Uterus (tissue), 4 donors: ENCODE measurements around the gene PI16. TPM values are rescaled to one million over a fixed set of nuclear protein-coding genes. Genes with fewer than 3 reads are reported as not detected.

Experiments
- DNase-seq, 2 donors: peaks; one replicate each; pipeline ENCODE4 v3.0.0-alpha.2; 2019 to 2020
- H3K27ac ChIP-seq, 2 donors: fragments of 200-600 bp; sonication (generic); 1 replicate in 1 of 2; 2 replicates in 1 of 2; pipeline ENCODE4 v1.5.1; 2016 to 2018
- H3K27me3 ChIP-seq, 2 donors: fragments of 200-600 bp; sonication (generic); one replicate each; pipeline ENCODE4 v1.5.1; 2018 to 2019; ENCODE audit warnings: control low read depth in 1 of 2
- H3K36me3 ChIP-seq, 2 donors: fragments of 200-600 bp; sonication (generic); one replicate each; pipeline ENCODE4 v1.5.1; 2019; ENCODE audit warnings: control low read depth in 1 of 2
- H3K4me1 ChIP-seq, 2 donors: fragments of 200-600 bp; sonication (generic); one replicate each; pipeline ENCODE4 v1.5.1; 2018 to 2019; ENCODE audit warnings: control low read depth in 1 of 2
- H3K4me3 ChIP-seq, 2 donors: fragments of 200-600 bp; sonication (generic); 1 replicate in 1 of 2; 2 replicates in 1 of 2; pipeline ENCODE4 v1.5.1; 2018 to 2019; ENCODE audit warnings: mild to moderate bottlenecking in 1 of 2
- H3K9me3 ChIP-seq, 2 donors: fragments of 200-600 bp; sonication (generic); one replicate each; pipeline ENCODE4 v1.5.1; 2019; ENCODE audit warnings: control low read depth in 1 of 2
- POLR2A ChIP-seq, 2 donors: fragments of 450-650 bp; IDR thresholded peaks; one replicate each; pipeline ENCODE4 v1.6.1; 2016; ENCODE audit warnings: antibody characterized with exemption in 2 of 2, mild to moderate bottlenecking in 1 of 2, moderate library complexity in 1 of 2
- intact Hi-C: fragments of 100-400 bp; cut with DNase I; formaldehyde crosslinking; loops from one replicate; pipeline ENCODE4 v1.15.1; 2023; ENCODE audit warnings: low total_unique reads
- total RNA-seq, 4 donors: library from RNA; depleted of rRNA in 3 of 4; stranded (reverse); fragments of >200 nt in 3 of 4; gene quantifications; one replicate each; pipeline versions ENCODE4 v1.1.0 to v1.2.4, GENCODE V29; 2014 to 2023
- TF ChIP-seq, protein P1 (sequence below), 4 experiments: fragments of 200-600 bp in 2 of 4; fragments of 450-650 bp in 2 of 4; sonication (generic) in 2 of 4; IDR thresholded peaks; one replicate each; pipeline ENCODE4 v1.5.1; 2016 to 2019; ENCODE audit warnings: antibody characterized with exemption in 4 of 4, mild to moderate bottlenecking in 2 of 4, moderate library complexity in 1 of 4
- donor health status: DM: yes; HTN: yes; CAD: no.

PI16 gene
- total RNA-seq, 4 donors from 2014 or later: 1.2 to 32.4 (median 6.7) TPM

DNA sequence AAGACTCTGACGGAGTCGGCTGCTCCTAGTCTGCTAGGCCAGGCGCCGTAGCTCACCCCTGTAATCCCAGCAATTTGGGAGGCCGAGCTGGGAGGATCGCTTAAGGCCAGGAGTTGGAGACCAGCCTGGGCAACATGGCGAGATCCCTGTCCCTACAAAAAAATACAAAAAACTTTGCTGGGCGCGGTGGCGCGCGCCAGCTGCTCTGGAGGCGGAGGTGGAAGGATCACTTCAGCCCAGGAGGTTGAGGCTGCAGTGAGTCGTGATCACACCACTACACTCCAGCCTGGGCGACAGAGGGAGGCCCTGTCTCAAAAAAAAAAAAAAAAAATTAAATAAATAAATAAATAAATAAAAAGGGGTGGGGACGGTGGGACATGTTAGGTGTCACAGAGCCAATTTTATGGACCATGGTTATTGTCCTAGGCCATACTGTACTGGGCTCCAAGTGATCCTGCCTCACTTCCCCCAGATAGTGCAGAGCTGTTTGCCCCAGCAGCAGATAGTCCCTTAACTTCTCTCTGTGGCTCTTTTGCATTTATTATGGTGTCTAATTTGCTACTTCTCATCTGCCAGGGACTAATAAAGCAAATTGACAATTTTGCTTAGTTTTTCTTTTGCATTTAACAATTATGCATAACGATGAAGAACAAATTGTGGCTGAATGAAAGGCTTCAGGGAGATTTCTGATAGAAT, 5.2 kb downstream of the PI16 start:
- Histone ChIP-seq H3K9me3 (no peaks in the 10 kb centered on the region), H3K4me3 (no peak overlapping the region), H3K27ac (no peak overlapping the region), H3K4me1 (no peaks in the 10 kb centered on the region), H3K27me3 (no peaks in the 10 kb centered on the region), H3K36me3 (no peaks in the 10 kb centered on the region)
- no peak for DNase-seq
- no peak for TF ChIP-seq POLR2A (IDR thresholded peaks at IDR 0.05)
- TF ChIP-seq, protein P1, sequence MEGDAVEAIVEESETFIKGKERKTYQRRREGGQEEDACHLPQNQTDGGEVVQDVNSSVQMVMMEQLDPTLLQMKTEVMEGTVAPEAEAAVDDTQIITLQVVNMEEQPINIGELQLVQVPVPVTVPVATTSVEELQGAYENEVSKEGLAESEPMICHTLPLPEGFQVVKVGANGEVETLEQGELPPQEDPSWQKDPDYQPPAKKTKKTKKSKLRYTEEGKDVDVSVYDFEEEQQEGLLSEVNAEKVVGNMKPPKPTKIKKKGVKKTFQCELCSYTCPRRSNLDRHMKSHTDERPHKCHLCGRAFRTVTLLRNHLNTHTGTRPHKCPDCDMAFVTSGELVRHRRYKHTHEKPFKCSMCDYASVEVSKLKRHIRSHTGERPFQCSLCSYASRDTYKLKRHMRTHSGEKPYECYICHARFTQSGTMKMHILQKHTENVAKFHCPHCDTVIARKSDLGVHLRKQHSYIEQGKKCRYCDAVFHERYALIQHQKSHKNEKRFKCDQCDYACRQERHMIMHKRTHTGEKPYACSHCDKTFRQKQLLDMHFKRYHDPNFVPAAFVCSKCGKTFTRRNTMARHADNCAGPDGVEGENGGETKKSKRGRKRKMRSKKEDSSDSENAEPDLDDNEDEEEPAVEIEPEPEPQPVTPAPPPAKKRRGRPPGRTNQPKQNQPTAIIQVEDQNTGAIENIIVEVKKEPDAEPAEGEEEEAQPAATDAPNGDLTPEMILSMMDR (IDR thresholded peaks at IDR 0.05): no peak
- intact Hi-C loops: no loop called here

DNA sequence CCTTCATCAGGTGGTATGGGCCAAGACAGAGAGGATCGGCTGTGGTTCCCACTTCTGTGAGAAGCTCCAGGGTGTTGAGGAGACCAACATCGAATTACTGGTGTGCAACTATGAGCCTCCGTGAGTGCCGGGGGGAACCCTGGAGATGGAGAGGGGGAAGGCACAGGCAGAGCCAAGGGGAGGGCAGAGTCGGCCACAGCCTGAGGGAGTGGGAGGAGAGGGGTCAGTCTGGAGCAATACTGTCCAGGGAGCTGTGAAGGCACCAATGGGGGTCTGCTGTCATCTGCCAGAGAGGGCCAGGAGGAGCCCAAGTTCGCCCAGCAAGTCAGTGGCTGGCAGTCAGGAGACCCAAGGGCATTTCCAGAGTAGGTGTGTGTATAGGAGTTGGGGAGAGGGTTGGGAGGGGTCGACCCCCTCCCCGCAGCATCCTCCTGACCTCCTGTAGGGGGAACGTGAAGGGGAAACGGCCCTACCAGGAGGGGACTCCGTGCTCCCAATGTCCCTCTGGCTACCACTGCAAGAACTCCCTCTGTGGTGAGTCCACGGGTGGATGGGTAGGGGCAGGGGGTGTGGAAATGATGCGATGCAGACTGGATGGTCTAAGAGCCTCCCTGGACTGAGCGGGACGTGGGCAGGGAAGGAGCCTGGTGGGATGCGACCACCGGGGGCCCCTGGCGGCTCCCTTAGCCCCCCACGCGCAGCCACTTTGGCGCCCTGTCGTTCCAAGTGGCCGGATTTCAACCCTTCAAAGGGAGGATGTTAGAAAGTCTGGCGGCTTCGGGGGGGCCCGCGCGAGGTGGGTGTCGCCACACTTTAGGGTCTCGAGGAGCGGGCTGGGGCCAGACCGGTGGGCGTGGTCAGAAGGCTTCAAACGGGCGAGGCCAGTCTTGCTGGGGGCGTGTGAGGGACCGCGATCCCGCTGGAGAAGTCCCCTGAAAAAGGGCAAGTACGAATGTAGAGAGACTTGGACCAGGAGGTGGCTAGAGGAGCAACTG, 7.2 kb downstream of the PI16 start:
- DNase-seq: no peak
- no peak overlapping the region for H3K4me3 ChIP-seq
- H3K9me3 ChIP-seq: no peaks in the 10 kb centered on the region
- no peak for TF ChIP-seq POLR2A (IDR thresholded peaks at IDR 0.05)
- TF ChIP-seq, protein P1 (IDR thresholded peaks at IDR 0.05): no peak
- no peaks in the 10 kb centered on the region for H3K27me3 ChIP-seq
- peak overlapping the region in 1 of 2 donors; percentile 59 for H3K27ac ChIP-seq
- no peaks in the 10 kb centered on the region for H3K4me1 ChIP-seq
- no peaks in the 10 kb centered on the region for H3K36me3 ChIP-seq
- intact Hi-C loops: no loop called here

DNA sequence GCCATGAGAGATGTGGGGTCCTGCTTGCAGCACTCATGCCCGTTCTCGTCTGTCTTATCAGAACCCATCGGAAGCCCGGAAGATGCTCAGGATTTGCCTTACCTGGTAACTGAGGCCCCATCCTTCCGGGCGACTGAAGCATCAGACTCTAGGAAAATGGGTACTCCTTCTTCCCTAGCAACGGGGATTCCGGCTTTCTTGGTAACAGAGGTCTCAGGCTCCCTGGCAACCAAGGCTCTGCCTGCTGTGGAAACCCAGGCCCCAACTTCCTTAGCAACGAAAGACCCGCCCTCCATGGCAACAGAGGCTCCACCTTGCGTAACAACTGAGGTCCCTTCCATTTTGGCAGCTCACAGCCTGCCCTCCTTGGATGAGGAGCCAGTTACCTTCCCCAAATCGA, 8.3 kb downstream of the PI16 start:
- H3K27me3 ChIP-seq: no peaks in the 10 kb centered on the region
- H3K9me3 ChIP-seq: no peaks in the 10 kb centered on the region
- intact Hi-C loops: no loop called here
- H3K4me3 ChIP-seq: no peak overlapping the region
- H3K4me1 ChIP-seq: no peaks in the 10 kb centered on the region
- no peaks in the 10 kb centered on the region for H3K36me3 ChIP-seq
- peak in 1 of 2 donors; percentile 48 for DNase-seq
- H3K27ac ChIP-seq: no peak overlapping the region
- no peak for TF ChIP-seq POLR2A (IDR thresholded peaks at IDR 0.05)
- TF ChIP-seq, protein P1 (IDR thresholded peaks at IDR 0.05): no peak

DNA sequence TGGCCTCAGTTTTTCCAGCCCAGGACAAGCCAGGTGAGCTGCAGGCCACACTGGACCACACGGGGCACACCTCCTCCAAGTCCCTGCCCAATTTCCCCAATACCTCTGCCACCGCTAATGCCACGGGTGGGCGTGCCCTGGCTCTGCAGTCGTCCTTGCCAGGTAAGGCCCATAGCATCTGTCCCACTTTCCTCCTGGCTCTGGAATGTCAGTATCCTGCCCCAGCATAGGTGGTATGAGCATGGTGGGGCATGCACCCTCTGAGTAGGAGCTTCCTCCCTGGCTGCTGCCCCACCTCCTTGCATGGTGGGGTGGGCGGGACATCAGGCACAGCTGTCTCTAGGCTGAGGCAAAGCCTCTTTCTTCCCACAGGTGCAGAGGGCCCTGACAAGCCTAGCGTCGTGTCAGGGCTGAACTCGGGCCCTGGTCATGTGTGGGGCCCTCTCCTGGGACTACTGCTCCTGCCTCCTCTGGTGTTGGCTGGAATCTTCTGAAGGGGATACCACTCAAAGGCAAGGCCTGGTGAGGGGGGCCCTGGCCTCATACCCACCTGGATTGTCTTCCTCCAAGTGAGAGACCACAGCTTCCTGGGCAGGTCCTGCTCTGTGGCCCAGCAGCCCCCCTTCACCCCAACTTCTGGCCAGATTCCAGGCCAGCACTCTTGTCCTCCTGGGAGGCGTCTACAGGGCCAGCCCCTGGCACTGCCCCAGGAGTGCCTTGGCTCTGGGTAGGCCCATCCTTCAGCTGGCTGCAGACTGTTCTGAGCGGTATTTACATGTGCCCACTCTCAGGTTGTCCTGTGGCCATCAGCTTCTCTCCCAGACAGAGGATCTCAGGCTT, 9.1 kb downstream of the PI16 start:
- intact Hi-C loops: no loop called here
- no peak for DNase-seq
- Histone ChIP-seq H3K4me1 (no peaks in the 10 kb centered on the region), H3K9me3 (no peaks in the 10 kb centered on the region), H3K27ac (no peak overlapping the region), H3K4me3 (no peak overlapping the region), H3K36me3 (no peaks in the 10 kb centered on the region), H3K27me3 (no peaks in the 10 kb centered on the region)
- TF ChIP-seq, protein P1 (IDR thresholded peaks at IDR 0.05): no peak
- no peak for TF ChIP-seq POLR2A (IDR thresholded peaks at IDR 0.05)
